Measurements from ENCODE around the gene RAPH1.
"Not testable (repeated sequence)": the region's sequence is repeated elsewhere in the genome, so short reads cannot be mapped to it uniquely, and the experiment has no call there.

The RAPH1 gene

GRCh38 chr2:203510256-203510940, 24.7 kb downstream of the RAPH1 start:
- Histone ChIP-seq H3K36me3 (no peaks in the 10 kb centered on the region), H3K27ac (no peak overlapping the region), H3K4me1 (peaks cover 0 to 8% (median 0%) of the 10 kb centered on the region in 4 donors), H3K27me3 (no peaks in the 10 kb centered on the region), H3K9me3 (no peaks in the 10 kb centered on the region), H3K4me3 (no peak overlapping the region)
- intact Hi-C loops (cut with DNase I; ENCODE audit: low total_unique reads): no loop called here
- DNase-seq: no peak
- TF ChIP-seq CTCF (IDR thresholded peaks at IDR 0.05): no peak

DNA sequence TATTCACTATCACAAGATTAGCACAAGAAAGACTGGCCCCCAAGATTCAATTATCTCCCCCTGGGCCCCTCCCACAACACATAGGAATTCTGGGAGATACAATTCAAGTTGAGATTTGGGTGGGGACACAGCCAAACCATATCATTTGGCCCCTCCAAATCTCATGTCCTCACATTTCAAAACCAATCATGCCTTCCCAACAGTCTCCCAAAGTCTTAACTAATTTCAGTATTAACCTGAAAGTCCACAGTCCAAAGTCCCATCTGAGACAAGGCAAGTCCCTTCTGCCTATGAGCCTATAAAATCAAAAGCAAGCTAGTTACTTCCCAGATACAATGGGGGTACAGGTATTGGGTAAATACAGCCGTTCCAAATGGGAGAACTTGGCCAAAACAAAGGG, 31.6 kb downstream of the RAPH1 start:
- H3K27me3 ChIP-seq; H3K9me3 ChIP-seq; H3K36me3 ChIP-seq; intact Hi-C loops (cut with DNase I; ENCODE audit: low total_unique reads); H3K4me3 ChIP-seq; H3K27ac ChIP-seq; DNase-seq: not testable (repeated sequence)
- H3K4me1 ChIP-seq: peaks cover 0 to 43% (median 3%) of the 10 kb centered on the region in 4 donors

- no peaks in the 10 kb centered on the region for H3K36me3 ChIP-seq
- no peak for TF ChIP-seq CTCF (IDR thresholded peaks at IDR 0.05)
- H3K4me3 ChIP-seq: no peak overlapping the region
- H3K4me1 ChIP-seq: peaks cover 0 to 56% (median 10%) of the 10 kb centered on the region in 4 donors
- H3K27me3 ChIP-seq: no peaks in the 10 kb centered on the region
- intact Hi-C loops (cut with DNase I; ENCODE audit: low total_unique reads): no loop called here
- H3K9me3 ChIP-seq: no peaks in the 10 kb centered on the region
- DNase-seq: no peak
- H3K27ac ChIP-seq: no peak overlapping the region
These were observed 33.2 kb downstream of the RAPH1 start for GRCh38 chr2:203501873-203502272.

DNA sequence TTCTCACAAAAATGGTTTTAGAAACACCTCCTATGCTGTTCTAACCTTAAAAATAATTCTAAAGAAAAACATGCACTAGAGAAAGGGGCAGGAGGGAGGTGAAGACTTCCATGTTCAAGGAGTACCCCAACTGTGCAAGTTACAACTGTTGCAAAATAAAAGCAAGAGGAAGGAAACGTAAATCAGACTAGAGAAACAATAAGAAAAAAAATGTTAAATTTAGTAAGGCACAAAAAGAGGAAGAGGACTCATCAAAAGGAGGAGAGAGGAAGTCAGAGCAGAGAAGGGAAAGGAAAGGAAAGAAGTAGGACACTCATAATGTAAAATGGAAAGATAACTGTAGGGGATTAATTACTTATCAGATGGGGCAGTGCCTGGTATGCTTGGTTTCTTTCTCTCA, 34.1 kb downstream of the RAPH1 start:
- Histone ChIP-seq H3K27ac (no peak overlapping the region), H3K4me1 (peaks cover 0 to 59% (median 10%) of the 10 kb centered on the region in 4 donors), H3K27me3 (no peaks in the 10 kb centered on the region), H3K9me3 (no peaks in the 10 kb centered on the region), H3K4me3 (no peak overlapping the region), H3K36me3 (no peaks in the 10 kb centered on the region)
- no peak for DNase-seq
- TF ChIP-seq CTCF (IDR thresholded peaks at IDR 0.05): no peak
- intact Hi-C loops (cut with DNase I; ENCODE audit: low total_unique reads): no loop called here

GRCh38 chr2:203500297-203500696, 34.8 kb downstream of the RAPH1 start:
- Histone ChIP-seq H3K9me3 (no peaks in the 10 kb centered on the region), H3K27ac (no peak overlapping the region), H3K4me3 (no peak overlapping the region), H3K27me3 (no peaks in the 10 kb centered on the region), H3K4me1 (peaks cover 0 to 59% (median 10%) of the 10 kb centered on the region in 4 donors), H3K36me3 (no peaks in the 10 kb centered on the region)
- no peak for TF ChIP-seq CTCF (IDR thresholded peaks at IDR 0.05)
- intact Hi-C loops (cut with DNase I; ENCODE audit: low total_unique reads): no loop called here
- no peak for DNase-seq

GRCh38 chr2:203498161-203498560, 36.9 kb downstream of the RAPH1 start:
- Histone ChIP-seq H3K27ac (peak overlapping the region; percentile 28 to 49), H3K27me3 (no peaks in the 10 kb centered on the region), H3K4me1 (peaks cover 0 to 59% (median 10%) of the 10 kb centered on the region in 4 donors), H3K9me3 (no peaks in the 10 kb centered on the region), H3K4me3 (no peak overlapping the region), H3K36me3 (peaks cover 0 to 5% (median 4%) of the 10 kb centered on the region in 3 donors)
- DNase-seq: no peak
- intact Hi-C loops (cut with DNase I; ENCODE audit: low total_unique reads): no loop called here
- TF ChIP-seq CTCF (IDR thresholded peaks at IDR 0.05): no peak

All from tibial artery (tissue), 4 donors.